ENCODE results near the gene TIMM44.
"Not testable (repeated sequence)": the region's sequence is repeated elsewhere in the genome, so short reads cannot be mapped to it uniquely, and the experiment has no call there.

Gene TIMM44

DNA sequence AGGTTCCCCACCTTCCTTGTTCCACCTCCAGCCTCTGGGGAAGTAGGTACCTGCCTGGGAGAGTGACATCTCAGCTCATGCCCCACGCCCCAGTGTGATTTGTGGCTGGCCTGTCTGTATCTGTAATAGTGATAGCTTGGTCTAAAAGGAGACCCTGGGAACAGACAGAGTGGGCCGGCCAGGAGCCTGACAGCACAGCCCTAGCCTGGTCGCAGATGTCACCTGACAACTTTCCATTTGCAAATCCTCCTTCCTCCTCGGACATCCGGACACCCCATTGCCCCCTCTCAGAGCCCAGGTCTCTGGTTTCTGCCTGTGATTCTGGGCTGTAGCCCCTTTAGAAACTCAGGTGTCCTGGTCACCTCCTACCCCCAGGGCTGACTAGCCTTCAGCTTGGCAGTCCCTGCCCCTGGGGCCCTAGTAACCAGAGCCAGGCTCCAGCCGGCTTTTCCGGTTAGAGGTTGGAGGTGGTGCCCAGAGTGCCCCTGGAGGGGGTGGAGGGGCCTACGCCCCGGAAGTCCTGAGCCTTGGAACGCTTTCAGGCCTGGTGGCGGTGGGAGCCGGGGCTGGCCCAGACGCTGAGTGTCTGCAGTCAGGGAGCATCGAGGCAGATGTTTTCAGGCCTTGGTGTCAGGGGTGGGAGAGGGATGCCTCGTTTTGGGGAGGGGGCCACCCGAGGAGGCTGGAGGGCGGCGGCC is 48.7 kb downstream of the TIMM44 start:
- DNase-seq, result no peak

GRCh38 chr19:7893362-7894101 is 49.9 kb downstream of the TIMM44 start:
- not testable (repeated sequence) for DNase-seq

DNA sequence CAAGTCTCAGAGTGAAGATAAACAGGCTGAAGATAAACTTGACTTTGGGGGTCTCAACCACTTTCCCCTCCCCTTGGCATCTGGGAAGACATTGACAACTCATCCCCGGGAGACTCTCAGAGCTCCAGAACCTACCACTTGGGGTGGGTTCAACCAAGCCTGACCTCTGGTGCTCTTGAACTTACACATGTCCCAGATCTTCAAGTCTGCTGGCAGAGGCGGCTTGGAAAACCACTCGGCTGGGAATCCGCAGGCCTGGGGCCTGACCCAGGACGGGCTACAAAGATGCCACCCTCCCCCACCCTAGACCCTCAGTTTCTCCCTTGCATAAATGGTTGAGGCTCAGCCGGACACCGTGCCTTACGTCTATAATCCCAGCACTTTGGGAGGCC is 54.6 kb downstream of the TIMM44 start:
- no peak for DNase-seq

- peak; percentile 32 to 48 for DNase-seq
These were observed 55.2 kb downstream of the TIMM44 start, which contains the start of gene LRRC8E for GRCh38 chr19:7888145-7888825. Gene LRRC8E (plus strand): TSS chr19:7888510. CDS start chr19:7895604, 7,094 bp downstream.

GRCh38 chr19:7887408-7888144 is 55.9 kb downstream of the TIMM44 start:
- DNase-seq, result no peak

DNA sequence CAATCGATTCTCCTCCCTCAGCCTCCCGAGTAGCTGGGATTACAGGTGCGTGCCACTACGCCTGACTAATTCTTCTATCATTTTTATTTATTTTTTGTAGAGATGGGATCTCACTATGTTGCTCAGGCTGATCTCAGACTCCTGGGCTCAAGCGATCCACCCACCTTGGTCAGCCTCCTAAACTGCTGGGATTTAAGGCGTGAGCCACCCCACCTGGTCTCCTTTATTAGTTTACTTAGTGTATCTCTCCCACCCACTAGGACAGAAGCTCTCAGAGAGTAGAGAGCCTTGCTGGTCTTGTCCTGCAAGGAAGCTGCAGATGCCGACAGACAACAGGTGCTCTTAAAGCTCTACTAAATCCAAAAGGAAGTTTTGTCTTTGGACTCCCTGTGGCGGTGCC is 57.6 kb downstream of the TIMM44 start:
- no peak for DNase-seq

- DNase-seq, result no peak
These were observed 59.5 kb downstream of the TIMM44 start for GRCh38 chr19:7883796-7884570.

- DNase-seq, result no peak
These were observed 60.4 kb downstream of the TIMM44 start for GRCh38 chr19:7883105-7883504.

GRCh38 chr19:7881910-7882309 is 61.6 kb downstream of the TIMM44 start:
- DNase-seq, result no peak

GRCh38 chr19:7879836-7880235 is 63.6 kb downstream of the TIMM44 start:
- no peak for DNase-seq

GRCh38 chr19:7879111-7879807 is 64.2 kb downstream of the TIMM44 start:
- DNase-seq, result no peak

- no peak for DNase-seq
These were observed 66.1 kb downstream of the TIMM44 start for GRCh38 chr19:7877249-7877836.

Data from stimulated activated CD4-positive, alpha-beta T cell treated with anti-CD3 and anti-CD28 coated beads, Interleukin-2, amount 100 ng/mL, for 48 hours (primary cell).